HS-5 (cell line): ENCODE results near the gene MAOA.
"Not testable (repeated sequence)": the region's sequence is repeated elsewhere in the genome, so short reads cannot be mapped to it uniquely, and the experiment has no call there.

ENCODE experiments used
- DNase-seq: peaks from one replicate; pipeline ENCODE4 v3.0.0-alpha.2; 2012; ENCODE audit warnings: low read depth

The MAOA gene

DNA sequence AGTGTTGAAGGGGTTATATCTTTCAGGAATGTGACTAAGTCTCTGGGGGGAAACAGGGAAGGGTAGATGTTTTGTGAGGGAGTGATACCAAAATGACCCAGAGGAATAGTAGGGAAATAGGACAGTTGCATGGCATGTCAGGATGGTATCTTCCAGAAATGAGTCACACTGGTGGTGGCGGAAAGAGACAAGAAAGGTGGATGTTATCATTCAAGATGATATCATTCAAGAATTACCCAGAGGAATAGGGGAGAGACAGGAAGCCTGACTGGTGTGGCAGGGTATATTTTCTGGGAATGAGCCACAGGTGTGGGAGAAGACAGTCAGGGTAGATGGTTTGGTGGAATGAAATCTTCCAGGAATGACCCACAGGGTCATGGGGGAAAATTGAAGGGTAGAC, 61.1 kb downstream of the MAOA start:
- DNase-seq: no peak

DNA sequence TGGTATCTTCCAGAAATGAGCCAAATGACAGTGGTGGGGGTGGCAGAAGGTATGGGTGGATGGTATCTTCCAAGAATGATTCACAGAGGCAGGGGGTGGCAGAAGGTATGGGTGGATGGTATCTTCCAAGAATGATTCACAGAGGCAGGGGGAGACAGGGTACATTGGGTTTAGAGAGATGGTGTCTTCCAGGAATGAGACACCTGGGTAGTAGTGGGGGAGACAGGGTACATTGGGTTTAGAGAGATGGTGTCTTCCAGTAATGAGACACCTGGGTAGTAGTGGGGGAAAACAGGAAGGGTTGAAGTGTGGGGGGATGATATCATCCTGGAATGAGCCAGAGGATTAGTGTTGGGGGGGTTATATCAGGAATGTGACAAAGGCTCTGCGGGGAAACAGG, 62.0 kb downstream of the MAOA start:
- no peak for DNase-seq

DNA sequence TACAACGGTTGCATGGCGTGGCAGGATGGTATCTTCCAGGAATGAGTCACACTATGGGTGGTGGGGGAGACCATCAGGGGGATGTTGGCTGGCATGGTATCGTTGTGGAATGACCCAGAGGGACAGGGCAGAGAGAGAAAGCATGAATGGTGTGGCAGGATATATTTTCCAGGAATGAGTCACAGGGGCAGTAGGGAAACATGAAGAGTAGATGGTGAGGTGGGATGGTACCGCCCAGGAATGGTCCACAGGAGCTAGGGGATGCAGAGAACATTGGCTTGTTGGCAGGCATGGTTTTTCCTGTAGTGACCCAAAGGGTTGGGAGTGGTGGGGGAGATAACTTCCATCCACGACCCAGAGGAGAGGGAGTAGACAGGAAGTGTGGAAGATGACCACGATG, 62.4 kb downstream of the MAOA start:
- no peak for DNase-seq

DNA sequence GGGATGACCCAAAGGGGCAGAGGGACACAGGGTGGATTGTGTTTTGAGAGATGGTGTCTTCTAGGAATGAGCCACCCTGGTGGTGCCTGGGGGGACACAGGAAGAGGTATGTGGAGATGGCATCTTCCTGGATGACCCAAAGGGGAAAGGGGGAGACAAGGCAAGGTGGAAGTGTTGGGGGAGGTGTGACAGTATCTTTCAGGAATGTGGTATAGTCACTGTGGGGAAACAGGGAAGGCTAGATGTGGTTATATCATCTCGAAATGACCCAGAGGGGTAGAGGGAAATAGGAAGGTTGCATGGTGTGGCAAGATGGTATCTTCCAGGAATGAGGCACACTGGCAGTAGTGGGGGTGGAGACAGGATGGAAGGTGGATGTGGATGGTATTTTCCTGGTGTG, 62.9 kb downstream of the MAOA start:
- DNase-seq: no peak

DNA sequence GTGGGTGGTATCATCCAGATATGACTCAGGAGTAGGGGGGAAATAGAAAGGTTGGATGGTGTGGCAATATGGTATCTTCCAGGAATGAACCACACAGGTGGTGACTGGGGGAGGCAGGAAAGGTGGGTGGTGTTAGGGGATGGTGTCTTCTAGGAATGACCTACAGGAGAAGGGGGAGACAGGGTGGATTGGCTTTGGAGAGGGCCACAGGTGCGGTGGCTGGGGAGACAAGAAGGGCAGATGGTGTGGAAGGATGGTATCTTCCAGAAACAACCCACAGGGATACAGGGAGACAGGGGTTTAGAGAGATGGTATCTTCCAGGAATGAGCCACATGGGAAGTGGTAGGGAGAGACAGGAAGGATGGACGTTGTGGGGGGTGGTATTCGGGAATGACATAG, 64.0 kb downstream of the MAOA start:
- DNase-seq: no peak

DNA sequence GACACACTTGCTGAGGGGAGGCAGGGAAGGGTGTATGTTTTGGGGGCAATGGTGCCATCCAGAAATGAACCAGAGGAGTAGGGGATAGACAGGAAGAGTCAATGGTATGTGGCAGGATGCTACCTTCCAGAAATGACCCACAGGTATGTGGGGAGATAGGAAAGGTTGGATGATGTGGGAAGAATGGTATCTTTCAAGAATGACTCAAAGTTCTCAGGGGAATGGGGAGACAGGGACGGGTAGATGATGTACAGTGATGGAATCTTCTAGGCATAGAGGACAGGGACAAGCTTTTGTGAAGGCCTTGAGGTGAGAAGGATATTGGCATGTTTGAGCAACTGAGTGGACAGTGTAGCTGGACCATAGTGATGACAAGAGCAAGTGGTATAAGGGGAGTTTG, 64.9 kb downstream of the MAOA start:
- DNase-seq: no peak

DNA sequence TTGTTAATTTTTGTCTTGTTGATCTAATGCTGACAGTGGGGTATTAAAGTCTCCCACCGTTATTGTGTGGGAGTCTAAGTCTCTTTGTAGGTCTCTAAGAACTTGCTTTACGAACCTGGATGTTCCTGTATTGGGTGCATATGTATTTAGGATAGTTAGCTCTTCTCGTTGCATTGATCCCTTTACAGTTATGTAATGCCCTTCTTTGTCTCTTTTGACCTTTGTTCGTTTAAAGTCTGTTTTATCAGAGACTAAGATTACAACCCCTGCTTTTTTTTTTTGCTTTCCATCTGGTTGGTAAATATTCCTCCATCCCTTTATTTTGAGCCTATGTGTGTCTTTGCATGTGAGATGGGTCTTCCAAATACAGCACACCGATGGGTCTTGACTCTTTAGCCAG, 69.1 kb downstream of the MAOA start:
- not testable (repeated sequence) for DNase-seq

DNA sequence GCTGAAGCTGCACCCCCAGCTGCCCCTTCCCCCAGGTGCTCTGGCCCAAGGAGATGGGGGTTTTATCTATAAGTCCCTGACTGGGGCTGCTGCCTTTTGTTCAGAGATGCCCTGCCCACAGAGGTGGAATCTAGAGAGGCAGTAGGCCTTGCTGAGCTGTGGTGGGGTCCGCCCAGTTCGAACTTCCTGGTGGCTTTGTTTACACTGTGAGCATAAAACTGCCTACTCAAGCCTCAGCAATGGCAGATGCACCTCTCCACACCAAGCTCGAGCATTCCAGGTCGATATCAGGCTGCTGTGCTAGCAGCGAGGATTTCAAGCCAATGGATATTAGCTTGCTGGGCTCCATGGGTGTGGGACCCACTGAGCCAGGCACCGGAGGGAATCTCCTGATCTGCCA, 71.2 kb downstream of the MAOA start:
- DNase-seq: not testable (repeated sequence)

DNA sequence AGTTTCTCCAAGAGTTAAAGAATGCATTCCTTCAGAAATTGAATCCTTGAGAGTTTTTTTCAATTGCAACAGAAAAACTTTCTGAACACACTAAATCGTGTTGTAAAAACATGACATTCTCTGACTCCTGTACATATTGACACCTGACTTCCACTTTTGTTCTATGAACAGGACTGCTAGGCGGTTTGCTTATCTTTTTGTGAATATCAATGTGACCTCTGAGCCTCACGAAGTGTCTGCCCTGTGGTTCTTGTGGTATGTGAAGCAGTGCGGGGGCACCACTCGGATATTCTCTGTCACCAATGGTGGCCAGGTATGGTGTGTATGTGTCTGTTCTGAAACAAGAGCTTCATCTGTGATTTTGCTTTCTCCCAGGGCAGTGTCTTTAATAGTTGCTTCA, 71.9 kb downstream of the MAOA start:
- DNase-seq: no peak

DNA sequence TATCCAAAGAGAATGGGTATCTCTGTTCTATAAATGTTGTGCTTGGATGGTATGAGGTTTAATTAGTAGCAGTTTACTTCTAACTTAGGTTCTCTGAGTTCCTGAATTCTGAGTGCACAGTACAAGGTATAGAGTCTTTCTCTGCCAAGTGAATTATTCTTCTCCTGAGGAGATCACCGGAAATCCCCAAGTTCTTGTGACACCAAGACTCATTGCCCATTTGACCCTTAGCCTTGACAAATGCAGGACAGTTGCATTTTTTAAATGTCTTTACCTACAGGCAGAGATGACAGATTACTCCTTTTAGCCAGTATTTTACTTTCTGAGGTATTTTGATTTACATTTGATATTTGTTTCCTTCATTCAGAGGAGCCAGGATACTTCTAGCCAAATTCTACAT, 72.9 kb downstream of the MAOA start:
- no peak for DNase-seq

DNA sequence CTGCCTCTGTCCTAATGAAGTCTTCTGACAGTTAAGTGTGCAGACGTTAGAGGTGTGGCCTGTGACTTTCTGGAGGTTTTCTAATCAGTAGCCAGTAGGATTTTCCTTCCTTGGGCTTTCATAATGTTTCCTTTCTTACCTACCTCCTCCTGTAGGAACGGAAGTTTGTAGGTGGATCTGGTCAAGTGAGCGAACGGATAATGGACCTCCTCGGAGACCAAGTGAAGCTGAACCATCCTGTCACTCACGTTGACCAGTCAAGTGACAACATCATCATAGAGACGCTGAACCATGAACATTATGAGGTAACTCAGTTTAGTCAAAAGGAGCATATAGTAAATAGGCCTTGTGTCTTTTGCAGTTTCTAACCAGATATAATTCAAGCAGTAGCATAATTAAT, 75.0 kb downstream of the MAOA start:
- DNase-seq: no peak

DNA sequence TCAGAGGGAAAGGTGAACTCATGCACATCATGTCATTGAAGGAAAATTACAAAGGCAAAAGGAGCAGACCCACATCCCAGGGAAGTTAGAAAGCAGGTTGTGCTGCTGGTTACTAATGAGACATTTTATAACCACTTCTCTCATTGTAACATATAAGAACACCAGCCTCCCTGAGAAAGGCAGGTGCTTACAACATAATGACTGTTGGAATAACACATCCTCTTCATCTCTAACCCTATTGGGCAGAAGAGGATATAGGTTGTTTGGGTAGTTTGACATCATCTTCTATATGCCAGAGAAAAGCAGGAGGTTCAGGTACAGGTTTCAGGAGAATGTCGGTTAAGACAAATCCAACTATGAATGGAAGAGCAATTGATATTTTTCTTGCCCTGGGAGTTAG, 77.6 kb downstream of the MAOA start:
- DNase-seq: no peak

DNA sequence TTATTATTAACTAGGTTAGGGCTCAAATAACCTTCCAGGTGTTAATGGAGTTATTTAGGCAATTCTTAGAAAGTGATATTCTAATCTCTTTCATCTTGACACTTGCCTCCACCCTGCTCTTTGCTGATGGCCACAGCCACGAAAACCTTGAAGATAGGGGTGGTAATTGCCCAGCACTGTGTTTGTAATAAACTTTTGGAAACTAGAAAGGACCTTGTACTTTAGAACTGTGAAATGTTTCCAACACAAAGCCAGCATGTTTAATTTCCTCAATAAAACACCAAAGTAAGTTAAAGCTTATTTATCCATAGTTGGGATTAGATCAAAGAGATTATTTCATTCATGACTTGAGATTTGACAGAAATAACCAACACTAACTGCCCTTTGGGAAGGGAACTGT, 78.3 kb downstream of the MAOA start:
- no peak for DNase-seq

DNA sequence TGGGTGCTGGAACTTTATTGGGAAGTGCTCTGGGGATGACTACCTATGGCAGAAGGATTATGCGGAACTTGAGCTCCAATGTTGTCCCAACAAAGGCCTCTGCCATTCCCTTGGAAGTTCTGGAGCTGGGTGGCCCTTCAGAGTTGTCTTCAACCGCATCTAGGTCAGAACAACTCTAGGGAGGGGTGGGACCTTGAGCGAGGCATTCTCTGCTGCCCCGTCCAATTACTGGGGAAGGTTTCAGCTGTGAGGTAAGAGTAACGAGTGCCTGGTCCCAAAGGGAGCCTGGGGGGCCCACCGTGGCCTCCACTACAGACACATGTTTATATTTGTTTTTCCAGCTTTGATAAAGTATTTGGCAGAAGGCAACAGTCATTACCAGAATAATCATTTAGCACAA, 79.4 kb downstream of the MAOA start:
- DNase-seq: no peak

DNA sequence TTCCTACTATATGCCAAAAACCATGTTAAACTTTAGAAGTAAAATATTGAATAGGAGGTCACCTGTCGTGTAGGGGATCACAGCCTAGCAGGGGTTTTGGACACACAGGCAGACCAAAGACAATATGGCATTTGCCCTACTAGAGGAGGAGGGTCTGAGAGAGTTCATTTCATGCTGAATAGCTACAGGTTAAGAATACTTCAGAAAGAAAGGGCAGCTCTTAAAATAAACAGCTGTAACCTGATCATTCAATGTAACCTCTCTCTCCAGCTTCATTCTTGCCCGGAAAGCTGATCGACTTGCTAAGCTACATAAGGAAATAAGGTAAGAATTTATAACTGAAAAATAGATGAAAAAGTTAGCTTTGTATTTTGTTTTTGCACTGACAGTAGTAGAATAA, 79.9 kb downstream of the MAOA start:
- no peak for DNase-seq

DNA sequence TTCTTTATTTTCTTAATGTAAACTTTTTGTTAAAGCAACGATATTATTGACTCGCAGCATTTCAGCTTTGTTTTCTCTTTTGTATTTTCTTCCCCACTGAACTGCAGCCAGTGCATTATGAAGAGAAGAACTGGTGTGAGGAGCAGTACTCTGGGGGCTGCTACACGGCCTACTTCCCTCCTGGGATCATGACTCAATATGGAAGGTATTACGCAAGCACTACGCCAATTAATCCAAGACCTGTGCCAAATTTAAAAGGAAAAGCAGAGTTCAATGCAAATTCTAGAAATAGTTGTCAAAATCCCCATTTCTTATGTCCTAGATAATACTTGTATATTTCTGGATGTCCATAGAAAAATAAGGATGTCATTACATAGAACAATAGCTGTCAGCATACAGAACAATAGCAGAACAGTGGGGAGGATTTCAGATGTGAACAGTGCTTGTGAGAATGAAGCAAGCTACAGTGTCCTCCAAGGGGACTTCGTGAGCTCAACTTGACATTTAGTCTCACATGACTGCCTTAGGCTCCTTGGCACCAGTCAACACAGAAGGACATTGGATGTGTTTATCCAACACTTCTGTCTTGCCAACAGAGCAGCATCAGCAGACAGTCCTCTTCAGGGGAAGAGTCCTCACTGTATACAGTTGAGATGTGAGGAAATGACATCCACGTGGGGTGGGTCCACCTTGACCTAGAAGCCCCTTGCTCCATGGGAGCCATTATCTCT, 85.9 kb downstream of the MAOA start:
- no peak for DNase-seq

DNA sequence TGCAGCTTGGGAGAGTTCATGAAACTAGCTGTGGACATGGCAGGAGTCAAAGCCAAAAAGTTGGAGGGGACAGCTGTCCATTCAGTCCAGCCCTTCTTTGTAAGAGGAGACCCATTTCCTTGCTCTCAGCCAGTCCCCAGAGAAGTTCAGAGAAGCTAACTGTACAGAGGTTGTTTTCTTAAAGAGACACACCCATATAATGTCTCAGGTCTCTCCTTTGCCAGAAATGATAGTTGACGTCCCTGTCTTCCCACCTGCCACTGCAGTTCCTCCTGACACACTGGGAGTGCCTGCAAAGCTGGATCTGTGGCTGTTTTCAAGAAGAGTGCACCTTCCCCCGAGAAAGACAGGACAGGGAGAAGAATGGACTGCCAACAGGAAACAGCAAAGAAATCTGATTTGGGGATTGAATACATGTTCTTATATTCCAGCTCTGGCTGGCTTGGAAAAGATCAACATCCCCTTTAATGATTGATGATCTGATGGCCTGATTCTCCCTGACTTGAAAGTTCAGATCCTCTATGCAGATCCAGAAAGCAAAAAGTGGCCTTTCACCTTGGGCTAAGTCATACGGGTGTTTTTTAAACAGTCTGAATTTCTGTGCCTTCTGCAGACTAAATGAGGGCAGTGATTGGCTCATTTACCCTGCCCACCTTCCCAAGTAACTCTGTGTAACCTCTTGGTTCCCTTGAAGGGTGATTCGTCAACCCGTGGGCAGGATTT, 87.2 kb downstream of the MAOA start:
- no peak for DNase-seq

DNA sequence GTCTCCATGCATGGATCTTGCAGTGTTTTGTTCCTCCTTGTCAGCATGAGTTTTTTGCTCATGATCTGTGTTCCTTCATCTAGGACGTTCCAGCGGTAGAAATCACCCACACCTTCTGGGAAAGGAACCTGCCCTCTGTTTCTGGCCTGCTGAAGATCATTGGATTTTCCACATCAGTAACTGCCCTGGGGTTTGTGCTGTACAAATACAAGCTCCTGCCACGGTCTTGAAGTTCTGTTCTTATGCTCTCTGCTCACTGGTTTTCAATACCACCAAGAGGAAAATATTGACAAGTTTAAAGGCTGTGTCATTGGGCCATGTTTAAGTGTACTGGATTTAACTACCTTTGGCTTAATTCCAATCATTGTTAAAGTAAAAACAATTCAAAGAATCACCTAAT, 88.2 kb downstream of the MAOA start:
- DNase-seq: no peak

DNA sequence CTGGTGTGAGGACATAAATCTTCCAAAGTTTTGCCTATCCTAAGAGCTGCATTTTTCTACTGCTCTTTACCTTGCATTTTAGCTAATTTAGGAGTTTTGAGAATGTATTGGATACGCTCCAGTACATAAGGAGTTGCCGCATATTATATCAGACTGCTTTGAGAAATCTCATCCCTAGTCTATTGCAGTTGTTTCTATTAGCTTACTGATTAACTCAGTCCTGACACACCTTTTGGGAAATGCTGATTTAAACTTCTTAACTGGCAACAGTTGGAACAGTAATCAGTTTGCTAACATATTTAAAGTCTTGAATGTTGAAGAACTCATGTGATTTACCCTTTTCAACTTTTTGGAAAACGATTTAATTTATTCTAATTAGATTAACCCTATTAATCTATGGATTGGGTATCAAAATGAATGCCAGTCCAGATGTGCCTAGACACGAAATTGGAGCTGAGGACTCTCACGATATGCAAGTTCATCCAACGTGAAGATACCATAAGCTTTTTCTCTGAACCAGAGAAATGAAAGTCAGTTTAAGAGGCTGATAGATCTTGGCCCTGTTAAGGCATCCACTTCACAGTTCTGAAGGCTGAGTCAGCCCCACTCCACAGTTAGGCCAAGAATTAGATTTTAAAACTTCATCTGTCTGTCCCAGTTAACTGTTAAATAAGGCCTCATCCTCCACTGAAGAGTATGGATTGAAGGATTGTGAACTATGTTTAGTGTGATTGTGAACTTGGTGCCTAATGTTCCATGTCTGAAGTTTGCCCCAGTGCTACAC, 90.0 kb downstream of the MAOA start:
- DNase-seq: no peak

DNA sequence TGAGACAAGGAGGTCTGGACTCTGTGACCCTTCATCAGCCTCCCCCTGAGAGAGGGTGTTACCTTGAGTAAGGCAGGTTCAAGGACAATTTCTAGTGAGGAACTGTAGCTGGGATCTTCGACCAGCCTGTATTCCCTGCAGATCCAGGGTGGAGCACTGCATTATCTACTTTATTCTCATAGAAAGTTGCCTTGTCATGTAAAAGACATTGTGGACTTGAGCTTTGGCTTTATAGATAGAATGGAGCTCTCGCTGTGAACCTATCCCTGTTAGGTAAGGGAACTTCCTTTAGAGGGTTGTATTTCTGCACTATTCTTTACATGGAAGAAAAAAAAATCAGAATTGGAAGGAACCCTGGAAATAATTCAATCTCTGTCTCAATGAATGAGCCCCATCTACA, 91.4 kb downstream of the MAOA start:
- DNase-seq: no peak

DNA sequence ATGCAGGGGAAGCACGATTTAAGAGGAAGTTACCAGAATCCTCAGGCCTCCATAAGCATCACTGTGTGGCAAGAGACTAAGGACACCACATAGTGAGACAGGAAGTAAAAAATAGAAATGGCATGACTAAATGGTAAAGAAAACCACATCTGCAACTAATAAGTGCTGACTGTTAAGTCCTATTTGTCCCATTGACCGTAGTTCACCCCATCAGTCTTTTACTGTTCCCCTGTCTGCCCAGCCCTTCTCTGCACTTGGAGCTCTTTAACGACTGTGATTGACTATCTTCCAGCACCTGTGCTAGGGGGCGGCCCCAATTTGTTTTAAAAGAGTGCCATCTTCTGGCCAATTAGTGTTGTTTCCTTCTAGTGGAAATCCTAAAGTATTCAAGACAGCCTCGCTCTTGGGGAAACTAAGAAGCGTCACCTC, 94.2 kb downstream of the MAOA start:
- peak; percentile 22 for DNase-seq

DNA sequence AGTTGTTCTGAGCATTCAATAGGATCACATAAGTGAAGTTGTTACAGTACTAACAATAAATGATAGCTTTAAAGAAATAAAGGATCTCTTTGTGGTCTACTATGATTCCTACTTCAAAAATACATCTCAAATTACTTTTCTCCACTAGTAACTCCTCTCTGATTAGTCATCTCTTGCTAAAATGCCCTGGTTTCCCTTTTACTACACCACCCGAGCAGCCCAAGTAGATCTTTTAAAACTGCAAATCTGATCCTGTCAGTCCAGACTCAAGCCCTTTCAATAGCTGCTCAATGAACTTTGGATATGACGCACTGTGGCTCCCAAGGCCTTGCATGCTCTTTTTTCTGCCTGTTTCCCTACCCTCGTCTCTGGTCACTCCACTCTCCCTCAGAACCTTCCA, 97.5 kb downstream of the MAOA start:
- no peak for DNase-seq

DNA sequence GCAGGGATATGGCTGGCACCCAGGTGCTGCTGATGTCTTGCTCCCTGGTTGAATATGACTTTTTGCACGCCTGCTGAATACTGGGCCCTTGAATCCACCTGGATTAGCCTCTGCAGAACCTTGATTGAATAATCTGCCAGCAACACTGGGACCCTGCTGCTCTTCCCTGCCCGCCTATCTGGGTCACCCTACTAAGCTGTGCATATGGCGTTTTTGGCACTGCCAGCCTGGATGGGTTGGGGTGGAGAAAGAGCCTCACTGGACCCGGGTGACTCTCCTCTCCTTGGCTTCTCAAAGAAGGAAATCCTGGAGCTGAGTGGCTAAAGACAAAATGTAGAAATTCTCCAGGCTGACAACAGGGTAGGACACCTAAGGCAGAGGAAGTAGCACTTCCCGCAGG, 100.0 kb downstream of the MAOA start:
- DNase-seq: no peak
